HG03095 (cell line): ENCODE measurements around the gene IGFBP2.

Source experiments
- ATAC-seq: cut with Tn5 transposase; IDR thresholded peaks from one replicate; pipeline ENCODE4 v1.9.1; 2021; ENCODE audit warnings: moderate library complexity; ENCODE audit not compliant: unreplicated experiment

Gene IGFBP2

GRCh38 chr2:216615298-216616082 is 17.7 kb upstream of the IGFBP2 start:
- ATAC-seq = no peak

GRCh38 chr2:216616083-216616678 is 17.0 kb upstream of the IGFBP2 start:
- no peak for ATAC-seq

- ATAC-seq = no peak
These were observed 15.9 kb upstream of the IGFBP2 start for GRCh38 chr2:216617159-216617815.

- no peak for ATAC-seq
These were observed 14.4 kb upstream of the IGFBP2 start for GRCh38 chr2:216618785-216619184.

- no peak for ATAC-seq
These were observed 13.5 kb upstream of the IGFBP2 start for GRCh38 chr2:216619411-216620393.

GRCh38 chr2:216620786-216621185 is 12.4 kb upstream of the IGFBP2 start:
- ATAC-seq = no peak

- no peak for ATAC-seq
These were observed 11.9 kb upstream of the IGFBP2 start for GRCh38 chr2:216621292-216621691.

- no peak for ATAC-seq
These were observed 10.7 kb upstream of the IGFBP2 start for GRCh38 chr2:216622526-216622925.

GRCh38 chr2:216624251-216624650 is 9.0 kb upstream of the IGFBP2 start:
- ATAC-seq = no peak

- ATAC-seq = no peak
These were observed 6.9 kb upstream of the IGFBP2 start for GRCh38 chr2:216626168-216626874.

GRCh38 chr2:216626875-216627245 is 6.4 kb upstream of the IGFBP2 start:
- ATAC-seq = no peak

GRCh38 chr2:216629784-216630183 is 3.4 kb upstream of the IGFBP2 start:
- no peak for ATAC-seq

- ATAC-seq = no peak
These were observed 771 bp upstream of the IGFBP2 start for GRCh38 chr2:216632346-216632951.

GRCh38 chr2:216633616-216634369 is 573 bp downstream of the IGFBP2 start:
- no peak for ATAC-seq

GRCh38 chr2:216634370-216635148 is 1.3 kb downstream of the IGFBP2 start:
- no peak for ATAC-seq

- no peak for ATAC-seq
These were observed 2.0 kb downstream of the IGFBP2 start for GRCh38 chr2:216635171-216635570.

- no peak for ATAC-seq
These were observed 2.7 kb downstream of the IGFBP2 start for GRCh38 chr2:216635701-216636550.
